ENCODE results near the gene BAG1. TPM values are rescaled to one million over a fixed set of nuclear protein-coding genes. Genes with fewer than 3 reads are reported as not detected.
A peak's percentile ranks its signal among the peaks of the same experiment; 100 is the strongest.

The BAG1 gene
- total RNA-seq, 1 experiment from 2014 or later = 52.7 TPM

DNA sequence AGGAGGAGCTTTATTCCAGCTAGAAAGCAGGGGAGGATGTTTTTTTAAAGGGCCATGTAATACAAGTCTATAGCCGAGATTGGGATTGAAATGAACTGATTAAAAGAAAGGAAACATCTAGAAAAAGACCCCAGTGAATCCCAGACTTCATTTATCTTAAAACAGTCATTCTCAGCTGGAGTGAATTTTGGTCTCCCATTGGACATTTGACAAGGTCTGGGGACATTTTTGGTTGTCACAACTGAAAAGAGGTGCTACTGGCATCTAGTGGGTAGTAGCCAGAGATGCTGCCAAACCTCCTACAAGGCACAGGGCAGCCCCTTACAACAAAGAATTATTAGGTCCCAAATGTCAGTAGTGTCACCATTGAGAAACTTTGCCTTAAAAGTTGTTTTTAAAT, 40.8 kb downstream of the BAG1 start:
- CTCF ChIA-PET = interaction anchor here (0.8 kb wide), 1 partner anchor 21 kb away, joined by 3 read pairs; no protein-coding TSS in a partner anchor
- TF ChIP-seq, protein P1, sequence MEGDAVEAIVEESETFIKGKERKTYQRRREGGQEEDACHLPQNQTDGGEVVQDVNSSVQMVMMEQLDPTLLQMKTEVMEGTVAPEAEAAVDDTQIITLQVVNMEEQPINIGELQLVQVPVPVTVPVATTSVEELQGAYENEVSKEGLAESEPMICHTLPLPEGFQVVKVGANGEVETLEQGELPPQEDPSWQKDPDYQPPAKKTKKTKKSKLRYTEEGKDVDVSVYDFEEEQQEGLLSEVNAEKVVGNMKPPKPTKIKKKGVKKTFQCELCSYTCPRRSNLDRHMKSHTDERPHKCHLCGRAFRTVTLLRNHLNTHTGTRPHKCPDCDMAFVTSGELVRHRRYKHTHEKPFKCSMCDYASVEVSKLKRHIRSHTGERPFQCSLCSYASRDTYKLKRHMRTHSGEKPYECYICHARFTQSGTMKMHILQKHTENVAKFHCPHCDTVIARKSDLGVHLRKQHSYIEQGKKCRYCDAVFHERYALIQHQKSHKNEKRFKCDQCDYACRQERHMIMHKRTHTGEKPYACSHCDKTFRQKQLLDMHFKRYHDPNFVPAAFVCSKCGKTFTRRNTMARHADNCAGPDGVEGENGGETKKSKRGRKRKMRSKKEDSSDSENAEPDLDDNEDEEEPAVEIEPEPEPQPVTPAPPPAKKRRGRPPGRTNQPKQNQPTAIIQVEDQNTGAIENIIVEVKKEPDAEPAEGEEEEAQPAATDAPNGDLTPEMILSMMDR (conservative IDR thresholded peaks at IDR 0.05; ENCODE audit: low read depth, low read length) = peak; percentile 40
- no peak for TF ChIP-seq EZH2 (IDR thresholded peaks at IDR 0.05; ENCODE audit: borderline replicate concordance, low read depth, low read length, poor library complexity, severe bottlenecking)
- H3K36me3 ChIP-seq (ENCODE audit: insufficient read depth, low read length, poor library complexity, severe bottlenecking) = no peaks in the 10 kb centered on the region
- no peaks in the 10 kb centered on the region for H3K9me3 ChIP-seq (ENCODE audit: low read depth, low read length, poor library complexity, severe bottlenecking)
- H3K4me1 ChIP-seq (ENCODE audit: insufficient read depth, low read length, poor library complexity, severe bottlenecking) = peaks cover 10% of the 10 kb centered on the region
- no peaks in the 10 kb centered on the region for H3K27me3 ChIP-seq (replicated peaks; ENCODE audit: insufficient read depth, low read depth, low read length, poor library complexity)
- intact Hi-C loops (cut with micrococcal nuclease; ENCODE audit: unreplicated experiment) = loop anchor here (5.0 to 10.0 kb wide), 2 partner anchors 56 to 639 kb away; partner anchors contain the start of gene B4GALT1
- DNase-seq (ENCODE audit: low spot score) = no peak
- no TSS peak for BruUV-seq (replicated peaks)
- POLR2A ChIA-PET (ENCODE audit: low non-redundant PET) = interaction anchor here (0.6 kb wide), 1 partner anchor 1438 kb away, joined by 3 read pairs; no protein-coding TSS in a partner anchor
- H3K27ac ChIP-seq (ENCODE audit: low read depth, low read length, poor library complexity, severe bottlenecking) = no peak overlapping the region
- H3K4me3 ChIP-seq (ENCODE audit: low read depth, low read length, poor library complexity, severe bottlenecking) = no peak overlapping the region

DNA sequence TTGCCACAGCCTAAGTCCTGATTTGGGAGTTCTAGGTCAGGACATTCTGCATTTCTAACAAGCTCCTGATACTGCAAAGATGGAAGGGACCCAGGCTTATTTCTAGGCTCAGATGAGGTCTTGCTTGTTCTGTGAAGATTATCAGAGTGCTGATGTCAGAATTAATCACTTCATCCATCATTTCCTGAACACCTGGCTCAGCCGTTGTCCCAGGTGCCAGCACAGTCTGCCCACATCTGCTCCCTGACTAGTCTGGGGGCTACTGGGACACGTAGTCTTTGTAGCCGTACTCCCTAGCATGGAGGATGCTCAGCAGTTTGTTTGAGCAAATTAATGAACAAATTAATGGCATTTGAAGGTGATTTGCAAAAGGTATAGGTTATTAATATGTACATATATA, 42.5 kb downstream of the BAG1 start:
- Histone ChIP-seq H3K9me3 (ENCODE audit: low read depth, low read length, poor library complexity, severe bottlenecking) (no peaks in the 10 kb centered on the region), H3K4me1 (ENCODE audit: insufficient read depth, low read length, poor library complexity, severe bottlenecking) (peaks cover 10% of the 10 kb centered on the region), H3K27ac (ENCODE audit: low read depth, low read length, poor library complexity, severe bottlenecking) (no peak overlapping the region), H3K27me3 (replicated peaks; ENCODE audit: insufficient read depth, low read depth, low read length, poor library complexity) (no peaks in the 10 kb centered on the region), H3K4me3 (ENCODE audit: low read depth, low read length, poor library complexity, severe bottlenecking) (no peak overlapping the region), H3K36me3 (ENCODE audit: insufficient read depth, low read length, poor library complexity, severe bottlenecking) (no peaks in the 10 kb centered on the region)
- ChIA-PET POLR2A (ENCODE audit: low non-redundant PET) (interaction anchor here (0.6 kb wide), 1 partner anchor 35 kb away, joined by 3 read pairs; no protein-coding TSS in a partner anchor), CTCF (no interaction called here)
- DNase-seq (ENCODE audit: low spot score) = no peak
- TF ChIP-seq, protein P1 (conservative IDR thresholded peaks at IDR 0.05; ENCODE audit: low read depth, low read length) = no peak
- no peak for TF ChIP-seq EZH2 (IDR thresholded peaks at IDR 0.05; ENCODE audit: borderline replicate concordance, low read depth, low read length, poor library complexity, severe bottlenecking)
- no TSS peak for BruUV-seq (replicated peaks)
- intact Hi-C loops (cut with micrococcal nuclease; ENCODE audit: unreplicated experiment) = loop anchor here (5.0 to 10.0 kb wide), 2 partner anchors 55 to 637 kb away; partner anchors contain the start of gene B4GALT1

DNA sequence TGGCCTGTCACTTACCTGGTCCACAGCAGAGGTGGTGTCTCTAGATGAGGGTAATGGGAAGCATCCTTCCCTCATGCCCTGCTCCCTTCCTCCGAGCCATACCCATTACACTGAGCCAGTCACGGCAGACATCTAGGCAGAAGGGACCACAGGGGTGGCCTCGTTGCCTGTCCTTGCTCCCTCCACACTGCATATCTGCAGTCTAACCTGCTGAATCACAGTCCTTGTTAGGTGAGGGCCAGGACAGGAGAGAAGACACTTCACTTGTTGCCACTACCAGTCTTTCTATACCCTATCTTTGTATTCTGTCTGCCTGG, 43.0 kb downstream of the BAG1 start:
- no TSS peak for BruUV-seq (replicated peaks)
- Histone ChIP-seq H3K27me3 (replicated peaks; ENCODE audit: insufficient read depth, low read depth, low read length, poor library complexity) (no peaks in the 10 kb centered on the region), H3K27ac (ENCODE audit: low read depth, low read length, poor library complexity, severe bottlenecking) (no peak overlapping the region), H3K36me3 (ENCODE audit: insufficient read depth, low read length, poor library complexity, severe bottlenecking) (no peaks in the 10 kb centered on the region), H3K4me3 (ENCODE audit: low read depth, low read length, poor library complexity, severe bottlenecking) (no peak overlapping the region), H3K9me3 (ENCODE audit: low read depth, low read length, poor library complexity, severe bottlenecking) (no peaks in the 10 kb centered on the region), H3K4me1 (ENCODE audit: insufficient read depth, low read length, poor library complexity, severe bottlenecking) (peaks cover 10% of the 10 kb centered on the region)
- ChIA-PET CTCF (no interaction called here), POLR2A (ENCODE audit: low non-redundant PET) (no interaction called here)
- no peak for TF ChIP-seq EZH2 (IDR thresholded peaks at IDR 0.05; ENCODE audit: borderline replicate concordance, low read depth, low read length, poor library complexity, severe bottlenecking)
- TF ChIP-seq, protein P1 (conservative IDR thresholded peaks at IDR 0.05; ENCODE audit: low read depth, low read length) = no peak
- no peak for DNase-seq (ENCODE audit: low spot score)
- intact Hi-C loops (cut with micrococcal nuclease; ENCODE audit: unreplicated experiment) = loop anchor here (5.0 to 10.0 kb wide), 2 partner anchors 54 to 637 kb away; partner anchors contain the start of gene B4GALT1
